ENCODE measurements around the gene GCSH.

Gene GCSH

DNA sequence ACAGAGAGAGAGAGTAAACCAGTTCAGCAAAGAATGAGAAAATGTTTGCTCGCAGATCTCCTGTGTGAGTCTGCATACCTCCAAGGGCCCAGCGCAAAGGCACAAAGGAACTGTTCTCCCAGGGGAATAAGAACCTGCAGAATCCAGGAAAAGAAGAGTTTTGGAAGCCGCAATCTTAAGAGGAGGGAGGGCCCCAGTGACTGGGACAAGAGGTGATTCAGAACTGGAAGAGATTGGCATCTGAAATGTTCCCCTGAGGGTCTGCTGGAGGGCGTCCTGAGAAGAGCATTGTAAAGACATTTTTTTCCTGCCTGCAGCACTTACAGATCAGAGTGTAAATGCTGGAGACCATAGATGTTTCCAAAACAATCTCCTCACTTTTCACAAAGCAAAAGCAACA lies 54.5 kb downstream of the GCSH start:
- no peak for DNase-seq

DNA sequence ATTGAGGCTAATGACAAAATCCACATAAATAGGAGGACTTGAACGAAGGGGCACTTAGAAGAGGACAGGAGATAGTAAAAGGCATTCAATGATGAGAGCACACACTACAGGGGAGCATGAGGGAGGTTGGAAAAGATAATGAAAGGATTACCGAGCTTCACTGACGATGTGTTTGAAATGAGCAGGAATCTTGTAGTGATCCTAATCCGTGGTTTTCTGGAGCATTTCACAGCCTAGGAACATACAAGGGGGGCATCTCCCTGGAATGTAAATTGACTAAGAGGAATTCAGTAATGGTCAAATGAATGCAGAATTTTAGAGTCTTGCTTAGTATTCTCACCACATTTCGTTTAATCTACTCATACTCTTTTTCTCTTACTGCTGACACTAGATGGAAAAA lies 55.4 kb downstream of the GCSH start:
- no peak for DNase-seq

- no peak for DNase-seq
Observed at GRCh38 chr16:81040131-81040530, 56.1 kb downstream of the GCSH start.

DNA sequence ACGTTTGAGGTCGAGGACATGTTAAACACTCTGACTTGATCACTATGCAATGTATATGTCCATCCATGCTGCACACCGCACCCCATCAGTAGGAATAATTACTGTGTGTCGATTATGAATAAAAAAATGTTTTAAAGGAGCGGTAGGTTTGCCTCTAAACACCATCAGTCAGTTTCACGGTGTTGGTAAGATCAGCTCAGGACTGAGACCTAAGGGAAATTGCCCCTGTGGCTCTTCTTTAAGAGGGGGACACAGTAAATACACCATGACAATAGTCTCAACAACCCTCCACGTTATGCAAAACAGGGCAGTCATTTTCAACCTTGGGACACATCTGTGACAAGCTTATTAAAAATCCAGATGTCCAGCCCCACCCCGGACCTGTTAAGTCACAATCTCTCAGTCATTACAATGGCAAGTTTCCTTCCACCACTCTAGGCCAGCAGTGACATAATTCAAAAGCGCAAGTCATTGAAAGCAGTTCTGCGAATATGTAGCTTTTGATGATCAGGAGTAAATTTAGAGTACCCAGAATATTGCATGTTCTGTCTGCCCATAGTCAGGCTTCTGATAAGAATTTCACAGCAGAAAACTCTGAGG lies 59.3 kb downstream of the GCSH start:
- DNase-seq: no peak

- DNase-seq: peak in 4 of 5 experiments; percentile 6 to 68 (median 32)
Observed at GRCh38 chr16:81035975-81036750, 60.0 kb downstream of the GCSH start.

- DNase-seq: peak; percentile 79 to 91 (median 84)
Observed at GRCh38 chr16:81035398-81035974, 60.7 kb downstream of the GCSH start, which contains the start of gene ATMIN. TSS of gene ATMIN (plus strand) at chr16:81035842. CDS start at chr16:81035871, 29 bp downstream.
